Measurements from ENCODE around the gene ZFP3. TPM values are rescaled to one million over a fixed set of nuclear protein-coding genes. Genes with fewer than 3 reads are reported as not detected.
A peak's percentile ranks its signal among the peaks of the same experiment; 100 is the strongest.
"Not testable (repeated sequence)": the region's sequence is repeated elsewhere in the genome, so short reads cannot be mapped to it uniquely, and the experiment has no call there.

Gene ZFP3
- total and polyA plus RNA-seq, 7 experiments from 2014 or later: 1.4 to 14.8 (median 3.7) TPM

DNA sequence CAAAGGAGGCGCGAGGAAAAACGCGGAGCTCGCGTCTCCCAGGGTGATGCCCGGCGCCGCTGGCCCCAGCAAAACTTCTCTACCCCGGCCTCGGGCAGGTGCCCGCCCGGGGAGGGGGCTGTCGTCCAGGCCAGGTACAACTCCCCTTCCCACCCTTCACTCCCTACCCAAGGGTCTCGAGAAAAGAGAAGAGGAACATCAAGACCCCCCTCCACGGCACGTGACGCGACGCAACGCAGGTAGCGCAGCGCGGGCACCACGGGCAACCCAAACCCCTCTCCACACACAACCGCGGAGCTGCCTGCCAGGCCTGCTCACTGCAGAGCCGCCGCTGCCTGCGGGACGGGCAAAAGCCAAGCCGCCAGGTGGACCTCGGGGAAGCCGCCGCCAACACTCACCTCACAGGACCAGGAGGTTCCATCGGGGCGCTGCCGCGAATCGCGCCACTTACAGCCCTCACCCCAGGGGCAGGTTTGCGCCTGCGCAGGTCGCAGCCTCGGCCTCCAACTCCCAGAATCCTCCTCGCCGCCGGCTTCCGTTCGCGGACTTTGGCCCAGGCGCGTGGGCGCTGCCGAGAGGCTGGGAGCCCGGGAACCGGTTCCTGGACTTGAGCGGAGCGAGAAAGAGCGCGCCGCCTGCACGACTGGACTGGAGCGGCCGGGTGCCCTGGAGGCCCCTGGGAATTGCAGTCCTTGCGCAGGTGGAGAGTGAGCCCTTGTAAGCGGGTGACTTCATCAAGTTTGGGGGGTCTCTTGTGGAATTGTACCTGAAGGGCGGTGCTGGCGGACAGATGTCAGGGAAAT lies 33.3 kb downstream of the ZFP3 start, which contains the start of gene ZNF232:
ZNF232 (minus strand) TSS at position 477 of the 803 bp plus-strand sequence; CDS start at position 421, 56 bp downstream.
- peak; percentile 94 for ATAC-seq
- peak within 1 kb of the TSS; percentile 82 to 96 (median 92) for H3K4me3 Mint-ChIP-seq
- peak; percentile 83 to 95 (median 87) for DNase-seq
- intact Hi-C loops (cut with micrococcal nuclease): loop anchor here (1.0 to 5.0 kb wide), 8 partner anchors 14 to 379 kb away; partner anchors contain the start of genes ZNF594 (in 2 of the 2), CAMTA2 (in 1 of the 2), INCA1 (in 1 of the 2) and KIF1C (in 1 of the 2)
- peak within 1 kb of the TSS; percentile 59 to 96 (median 88) for H3K27ac Mint-ChIP-seq
- H3K9me3 Mint-ChIP-seq: peaks cover 0 to 25% (median 0%) of the 10 kb centered on the region in 11 donors
- Histone ChIP-seq H3K36me3 (ENCODE audit: control insufficient read depth in 2 of 3, insufficient read depth in 3 of 3, low read length in 3 of 3) (peaks cover 0 to 26% (median 0%) of the 10 kb centered on the region in 3 experiments), H3K27ac (ENCODE audit: low read depth, low read length) (peak within 1 kb of the TSS; percentile 74), H3K27me3 (ENCODE audit: control insufficient read depth in 2 of 2, insufficient read depth in 2 of 2, low read length in 2 of 2) (peaks cover 0 to 3% of the 10 kb centered on the region in 2 donors), H3K4me3 (ENCODE audit: low read length) (peak within 1 kb of the TSS; percentile 80), H3K4me1 (ENCODE audit: control insufficient read depth in 2 of 2, insufficient read depth in 2 of 2, low read length in 2 of 2) (peaks cover 9% of the 10 kb centered on the region in 2 donors), H3K9me3 (ENCODE audit: control insufficient read depth in 2 of 3, low read length in 3 of 3) (no peaks in the 10 kb centered on the region)
- peaks cover 14 to 48% (median 36%) of the 10 kb centered on the region in 7 donors for H3K4me1 Mint-ChIP-seq
- peaks cover 12 to 19% (median 16%) of the 10 kb centered on the region in 5 donors for H3K27me3 Mint-ChIP-seq
- POLR2A ChIA-PET: interaction anchor here (0.6 to 1.9 kb wide), 9 partner anchors 16 to 325 kb away, joined by 3 to 8 read pairs (median 4); partner anchors contain the start of genes ZFP3 and ZNF594
- CTCF ChIA-PET: no interaction called here
- H3K36me3 Mint-ChIP-seq: peaks cover 5 to 59% (median 21%) of the 10 kb centered on the region in 5 donors

DNA sequence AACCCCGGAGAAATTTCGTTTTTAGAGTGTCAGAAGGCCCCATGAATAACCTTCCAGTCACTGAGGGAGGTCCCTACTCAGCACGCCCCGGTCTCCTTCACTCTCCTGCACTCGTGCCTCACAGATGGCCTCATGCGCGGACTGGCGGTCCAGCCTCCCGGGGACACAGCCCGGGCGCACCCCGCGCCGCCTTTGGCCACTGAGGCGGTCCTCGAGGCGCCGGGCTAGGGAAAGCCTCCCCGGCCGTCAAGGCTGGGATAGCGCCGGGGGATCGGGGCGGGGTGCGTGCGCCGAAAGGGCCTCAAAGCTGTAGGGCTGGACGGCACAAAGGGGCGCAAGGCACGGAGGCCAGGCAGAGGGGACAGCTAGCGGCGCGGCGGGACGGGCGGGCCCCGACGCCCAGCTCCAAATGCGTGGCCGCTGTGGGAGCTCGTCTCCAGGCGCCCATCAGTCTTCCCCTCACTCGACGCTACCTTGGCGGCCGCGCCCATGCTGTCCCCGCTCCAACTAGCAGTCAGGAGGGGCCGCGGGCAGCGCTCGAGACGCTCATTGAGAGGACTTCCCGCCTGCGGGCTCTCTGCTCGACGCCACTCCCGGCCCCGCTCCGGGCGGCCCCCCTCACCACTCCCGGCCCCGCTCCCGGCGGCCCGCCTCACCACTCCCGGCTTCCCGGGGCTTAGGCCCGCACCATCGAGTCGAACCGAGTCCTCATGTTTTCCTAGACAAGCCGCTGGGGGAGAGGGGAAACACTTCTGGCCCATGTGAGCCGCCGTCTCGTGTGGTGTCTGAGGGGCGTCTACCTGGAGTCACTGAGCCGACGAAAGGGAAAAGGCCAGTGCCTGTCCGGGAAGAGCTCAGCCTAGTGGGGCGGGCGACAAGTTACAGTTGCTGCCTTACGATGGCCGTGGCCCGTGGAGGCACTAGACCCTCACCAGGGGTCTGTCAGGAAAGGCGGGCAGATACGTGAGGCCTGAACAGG lies 37.7 kb downstream of the ZFP3 start, which contains the start of gene USP6:
USP6 (plus strand) TSS at position 360 of the 979 bp plus-strand sequence. CDS start 14,336 bp downstream, outside the sequence.
- peaks cover 0 to 6% (median 0%) of the 10 kb centered on the region in 3 experiments for H3K36me3 ChIP-seq (ENCODE audit: control insufficient read depth in 2 of 3, insufficient read depth in 3 of 3, low read length in 3 of 3)
- peaks cover 0 to 15% (median 2%) of the 10 kb centered on the region in 11 donors for H3K9me3 Mint-ChIP-seq
- H3K27me3 ChIP-seq (ENCODE audit: control insufficient read depth in 2 of 2, insufficient read depth in 2 of 2, low read length in 2 of 2): peaks cover 0 to 3% of the 10 kb centered on the region in 2 donors
- H3K36me3 Mint-ChIP-seq: peaks cover 0 to 22% (median 8%) of the 10 kb centered on the region in 5 donors
- no peak within 1 kb of the TSS for H3K4me3 ChIP-seq (ENCODE audit: low read length)
- H3K9me3 ChIP-seq (ENCODE audit: control insufficient read depth in 2 of 3, low read length in 3 of 3): no peaks in the 10 kb centered on the region
- intact Hi-C loops (cut with micrococcal nuclease): no loop called here
- no peak within 1 kb of the TSS for H3K27ac ChIP-seq (ENCODE audit: low read depth, low read length)
- peaks cover 2 to 5% of the 10 kb centered on the region in 2 donors for H3K4me1 ChIP-seq (ENCODE audit: control insufficient read depth in 2 of 2, insufficient read depth in 2 of 2, low read length in 2 of 2)
- ChIA-PET CTCF (no interaction called here), POLR2A (no interaction called here)
- peak within 1 kb of the TSS in 1 of 10 donors; percentile 33 for H3K4me3 Mint-ChIP-seq
- DNase-seq (no peak), ATAC-seq (no peak)
- no peak within 1 kb of the TSS for H3K27ac Mint-ChIP-seq
- H3K4me1 Mint-ChIP-seq: peaks cover 3 to 23% (median 6%) of the 10 kb centered on the region in 7 donors
- H3K27me3 Mint-ChIP-seq: peaks cover 31 to 48% (median 45%) of the 10 kb centered on the region in 5 donors

DNA sequence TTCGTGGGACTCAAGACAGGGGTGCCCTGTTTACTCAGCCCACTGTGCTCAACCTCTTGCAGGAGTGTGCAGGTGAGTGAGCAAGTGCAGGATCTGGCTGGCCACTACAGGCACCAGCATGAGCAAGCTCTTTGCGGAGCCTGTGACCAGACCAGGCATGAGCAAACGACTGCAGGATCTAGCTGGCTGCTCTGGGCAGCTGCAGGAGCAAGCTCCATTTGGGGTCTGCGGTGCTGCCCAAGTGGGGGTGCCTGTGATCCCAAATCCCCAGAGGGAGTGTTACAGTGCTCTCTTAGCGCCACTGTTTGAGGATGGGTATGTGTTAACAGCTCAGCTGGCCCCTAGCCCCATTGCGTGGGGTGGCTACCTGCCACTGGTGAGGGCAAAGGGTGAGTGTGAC lies 40.0 kb downstream of the ZFP3 start:
- H3K4me3 ChIP-seq (ENCODE audit: low read length): no peak overlapping the region
- no peaks in the 10 kb centered on the region for H3K4me1 ChIP-seq (ENCODE audit: control insufficient read depth in 2 of 2, insufficient read depth in 2 of 2, low read length in 2 of 2)
- ChIA-PET CTCF (no interaction called here), POLR2A (no interaction called here)
- no peak overlapping the region for H3K27ac ChIP-seq (ENCODE audit: low read depth, low read length)
- H3K36me3 Mint-ChIP-seq: peaks cover 0 to 18% (median 8%) of the 10 kb centered on the region in 5 donors
- no peaks in the 10 kb centered on the region for H3K36me3 ChIP-seq (ENCODE audit: control insufficient read depth in 2 of 3, insufficient read depth in 3 of 3, low read length in 3 of 3)
- intact Hi-C loops (cut with micrococcal nuclease): no loop called here
- H3K4me1 Mint-ChIP-seq: peaks cover 0 to 10% (median 8%) of the 10 kb centered on the region in 7 donors
- peaks cover 0 to 15% (median 2%) of the 10 kb centered on the region in 11 donors for H3K9me3 Mint-ChIP-seq
- peak overlapping the region in 2 of 9 donors; percentile 24 to 46 for H3K27ac Mint-ChIP-seq
- H3K4me3 Mint-ChIP-seq: no peak overlapping the region
- H3K27me3 ChIP-seq (ENCODE audit: control insufficient read depth in 2 of 2, insufficient read depth in 2 of 2, low read length in 2 of 2): peaks cover 0 to 3% of the 10 kb centered on the region in 2 donors
- DNase-seq: no peak
- H3K9me3 ChIP-seq (ENCODE audit: control insufficient read depth in 2 of 3, low read length in 3 of 3): no peaks in the 10 kb centered on the region
- H3K27me3 Mint-ChIP-seq: peaks cover 41 to 62% (median 55%) of the 10 kb centered on the region in 5 donors
- ATAC-seq: no peak

DNA sequence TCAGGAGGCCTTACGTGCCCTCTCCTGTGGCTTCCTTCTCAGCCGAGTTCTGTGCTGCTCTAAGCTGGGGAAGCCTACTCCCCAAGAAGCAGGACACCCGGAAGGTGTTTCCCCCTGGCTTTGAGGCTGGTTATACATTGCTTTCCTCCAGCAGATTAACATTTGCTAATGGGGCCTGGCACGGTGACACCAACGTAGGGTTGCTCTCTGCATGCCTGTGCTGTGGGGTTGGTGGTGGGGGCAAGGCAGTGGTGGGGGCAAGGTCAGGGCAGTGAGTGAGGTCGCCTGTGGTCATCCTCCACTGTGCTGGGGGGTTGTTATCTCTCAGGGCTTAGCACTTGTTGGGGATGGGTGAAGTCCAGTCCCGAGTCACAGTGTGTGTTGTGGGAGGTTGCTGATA lies 41.8 kb downstream of the ZFP3 start:
- peaks cover 0 to 8% (median 2%) of the 10 kb centered on the region in 5 donors for H3K36me3 Mint-ChIP-seq
- ChIA-PET POLR2A (no interaction called here), CTCF (no interaction called here)
- H3K27ac Mint-ChIP-seq: no peak overlapping the region
- Histone ChIP-seq H3K4me1 (ENCODE audit: control insufficient read depth in 2 of 2, insufficient read depth in 2 of 2, low read length in 2 of 2) (no peaks in the 10 kb centered on the region), H3K9me3 (ENCODE audit: control insufficient read depth in 2 of 3, low read length in 3 of 3) (no peaks in the 10 kb centered on the region), H3K36me3 (ENCODE audit: control insufficient read depth in 2 of 3, insufficient read depth in 3 of 3, low read length in 3 of 3) (no peaks in the 10 kb centered on the region), H3K27ac (ENCODE audit: low read depth, low read length) (no peak overlapping the region), H3K4me3 (ENCODE audit: low read length) (no peak overlapping the region), H3K27me3 (ENCODE audit: control insufficient read depth in 2 of 2, insufficient read depth in 2 of 2, low read length in 2 of 2) (peaks cover 0 to 3% of the 10 kb centered on the region in 2 donors)
- intact Hi-C loops (cut with micrococcal nuclease): no loop called here
- H3K4me1 Mint-ChIP-seq: peaks cover 0 to 11% (median 8%) of the 10 kb centered on the region in 7 donors
- peak overlapping the region in 2 of 10 donors; percentile 20 for H3K4me3 Mint-ChIP-seq
- peaks cover 48 to 68% (median 56%) of the 10 kb centered on the region in 5 donors for H3K27me3 Mint-ChIP-seq
- H3K9me3 Mint-ChIP-seq: peaks cover 0 to 15% (median 2%) of the 10 kb centered on the region in 11 donors
- no peak for ATAC-seq
- no peak for DNase-seq

DNA sequence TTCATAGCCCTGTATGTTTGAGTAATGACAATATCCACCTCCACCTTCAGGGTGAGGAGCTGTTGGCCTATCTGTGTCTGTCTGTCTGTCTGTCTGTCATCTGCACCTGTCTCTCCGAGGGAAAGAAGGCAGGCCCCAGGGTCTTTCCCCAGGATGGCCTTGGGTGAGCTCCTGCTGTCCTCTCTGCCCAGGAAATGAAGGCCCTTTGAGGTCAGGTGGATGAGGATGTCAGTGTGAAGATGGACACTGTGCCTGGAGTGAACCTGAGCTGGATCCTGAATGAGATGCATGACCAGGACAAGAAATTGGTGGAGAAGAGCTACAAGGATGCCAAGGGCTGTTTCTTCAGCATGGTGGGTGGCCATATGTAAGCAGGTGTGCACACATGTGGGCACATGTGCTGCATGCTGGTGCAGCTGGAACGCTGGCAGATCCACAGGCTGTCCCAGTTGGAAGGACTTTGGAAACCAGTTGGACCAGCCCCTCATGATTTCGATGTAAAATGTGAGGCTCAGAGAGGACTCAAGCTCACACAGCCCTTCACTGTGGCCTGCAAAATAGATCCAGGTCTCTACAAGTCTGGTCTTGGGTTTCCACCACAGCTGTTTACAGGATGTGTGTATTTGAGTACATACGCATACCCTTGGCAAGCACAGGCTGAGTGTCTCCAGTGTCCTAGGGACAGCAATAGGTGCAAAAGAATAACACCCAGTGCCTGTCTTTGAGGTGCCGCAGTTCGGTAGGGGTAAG lies 42.3 kb downstream of the ZFP3 start:
- H3K36me3 ChIP-seq (ENCODE audit: control insufficient read depth in 2 of 3, insufficient read depth in 3 of 3, low read length in 3 of 3); H3K4me1 ChIP-seq (ENCODE audit: control insufficient read depth in 2 of 2, insufficient read depth in 2 of 2, low read length in 2 of 2); CTCF ChIA-PET; H3K27me3 ChIP-seq (ENCODE audit: control insufficient read depth in 2 of 2, insufficient read depth in 2 of 2, low read length in 2 of 2); ATAC-seq; H3K9me3 ChIP-seq (ENCODE audit: control insufficient read depth in 2 of 3, low read length in 3 of 3); intact Hi-C loops (cut with micrococcal nuclease); H3K27ac Mint-ChIP-seq; H3K27ac ChIP-seq (ENCODE audit: low read depth, low read length); POLR2A ChIA-PET; H3K4me3 ChIP-seq (ENCODE audit: low read length); DNase-seq; H3K36me3 Mint-ChIP-seq: not testable (repeated sequence)
- H3K4me3 Mint-ChIP-seq: peak overlapping the region in 1 of 10 donors; percentile 20
- peaks cover 48 to 63% (median 50%) of the 10 kb centered on the region in 5 donors for H3K27me3 Mint-ChIP-seq
- H3K9me3 Mint-ChIP-seq: peaks cover 0 to 15% (median 2%) of the 10 kb centered on the region in 11 donors
- H3K4me1 Mint-ChIP-seq: peaks cover 0 to 11% (median 8%) of the 10 kb centered on the region in 7 donors
